Neural cell (in vitro differentiated cells): ENCODE measurements around the gene ADSS1. TPM values are rescaled to one million over a fixed set of nuclear protein-coding genes. Genes with fewer than 3 reads are reported as not detected.

Experiments
- H2AFZ ChIP-seq: fragments of 200-600, 300-800 bp; sonication (generic), shearing (Covaris generic); 2 replicates; pipeline ENCODE4 v1.6.0; 2014; ENCODE audit warnings: low read depth, mild to moderate bottlenecking, antibody characterized with exemption, low read length, moderate library complexity
- H3F3A ChIP-seq: fragments of 200-600 bp; shearing (Covaris generic); 2 replicates; pipeline ENCODE4 v1.6.1; 2016; ENCODE audit warnings: mild to moderate bottlenecking, moderate library complexity, mixed read lengths, antibody characterized with exemption, low read length; ENCODE audit not compliant: insufficient read depth, poor library complexity, severe bottlenecking
- H3K27ac ChIP-seq: fragments of 200-600, 300-800 bp; sonication (generic), shearing (Covaris generic); 2 replicates; pipeline ENCODE4 v1.5.1; 2014; ENCODE audit warnings: mild to moderate bottlenecking, low read length, moderate library complexity
- H3K27me3 ChIP-seq: fragments of 300-800, 200-600 bp; sonication (generic), shearing (Covaris generic); 2 replicates; pipeline ENCODE4 v1.6.0; 2014; ENCODE audit warnings: mild to moderate bottlenecking, low read depth, low read length, moderate library complexity; ENCODE audit not compliant: insufficient read depth
- H3K36me3 ChIP-seq: fragments of 300-800, 200-600 bp; sonication (generic), shearing (Covaris generic); 2 replicates; pipeline ENCODE4 v1.5.1; 2014; ENCODE audit warnings: mild to moderate bottlenecking, antibody characterized with exemption, low read length, moderate library complexity; ENCODE audit not compliant: insufficient read depth
- H3K4me2 ChIP-seq: fragments of 300-800, 200-600 bp; sonication (generic), shearing (Covaris generic); 2 replicates; pipeline ENCODE4 v1.6.0; 2014; ENCODE audit warnings: mild to moderate bottlenecking, low read length
- H3K4me3 ChIP-seq: fragments of 300-800, 200-600 bp; sonication (generic), shearing (Covaris generic); 2 replicates; pipeline ENCODE4 v1.5.1; 2014; ENCODE audit warnings: mild to moderate bottlenecking, low read length, moderate library complexity
- H3K79me2 ChIP-seq: fragments of 200-600 bp; shearing (Covaris generic); replicated peaks from 2 replicates; pipeline ENCODE4 v1.6.0; 2014; ENCODE audit warnings: mild to moderate bottlenecking, low read length, moderate library complexity; ENCODE audit not compliant: insufficient read depth
- H3K9ac ChIP-seq: fragments of 300-800, 200-600 bp; sonication (generic), shearing (Covaris generic); 2 replicates; pipeline ENCODE4 v1.6.1; 2016; ENCODE audit warnings: mild to moderate bottlenecking, low read length, mixed read lengths
- H3K9me2 ChIP-seq: fragments of 200-600 bp; shearing (Covaris generic); 2 replicates; pipeline ENCODE4 v1.6.1; 2016; ENCODE audit warnings: mild to moderate bottlenecking, low read length, mixed read lengths; ENCODE audit not compliant: insufficient read depth
- H3K9me3 ChIP-seq: fragments of 200-600, 300-800 bp; sonication (generic), shearing (Covaris generic); 2 replicates; pipeline ENCODE4 v1.6.1; 2016; ENCODE audit warnings: mild to moderate bottlenecking, mixed run types, low read length, moderate library complexity, mixed read lengths
- H4K20me1 ChIP-seq: fragments of 200-600 bp; shearing (Covaris generic); 2 replicates; pipeline ENCODE4 v1.6.1; 2016; ENCODE audit warnings: mild to moderate bottlenecking, mixed run types; ENCODE audit not compliant: insufficient read depth
- CTCF ChIP-seq: fragments of 450-650 bp; IDR thresholded peaks from 2 replicates; pipeline ENCODE4 v1.5.1; 2014; ENCODE audit warnings: antibody characterized with exemption, mild to moderate bottlenecking, moderate library complexity; ENCODE audit not compliant: poor library complexity, severe bottlenecking
- EP300 ChIP-seq: fragments of 450-650 bp; conservative IDR thresholded peaks from 2 replicates; pipeline ENCODE4 v1.6.1; 2014; ENCODE audit warnings: antibody characterized with exemption, mild to moderate bottlenecking, moderate library complexity; ENCODE audit not compliant: poor library complexity, severe bottlenecking
- EZH2 ChIP-seq: fragments of 200-600, 300-800 bp; shearing (Covaris generic), sonication (generic); IDR thresholded peaks from 2 replicates; pipeline ENCODE4 v1.6.1; 2014; ENCODE audit warnings: antibody characterized with exemption, low read length, borderline replicate concordance, mild to moderate bottlenecking; ENCODE audit not compliant: insufficient read depth, poor library complexity, severe bottlenecking
- MXI1 ChIP-seq: fragments of 450-650 bp; conservative IDR thresholded peaks from 2 replicates; pipeline ENCODE4 v1.6.1; 2014; ENCODE audit warnings: antibody characterized with exemption, mild to moderate bottlenecking; ENCODE audit not compliant: poor library complexity, severe bottlenecking
- POLR2AphosphoS5 ChIP-seq: IDR thresholded peaks from 2 replicates; pipeline ENCODE4 v1.6.1; 2012
- RAD21 ChIP-seq: fragments of 450-650 bp; conservative IDR thresholded peaks from 2 replicates; pipeline ENCODE4 v1.6.1; 2014; ENCODE audit warnings: antibody characterized with exemption, mild to moderate bottlenecking, moderate library complexity
- REST ChIP-seq: IDR thresholded peaks from 2 replicates; pipeline ENCODE4 v1.6.1; 2012; ENCODE audit warnings: borderline replicate concordance
- SMC3 ChIP-seq: fragments of 450-650 bp; conservative IDR thresholded peaks from 2 replicates; pipeline ENCODE4 v1.6.1; 2014; ENCODE audit warnings: antibody characterized with exemption, mild to moderate bottlenecking, moderate library complexity; ENCODE audit not compliant: poor library complexity
- TAF1 ChIP-seq: IDR thresholded peaks from 2 replicates; pipeline ENCODE4 v1.6.1; 2012; ENCODE audit warnings: low read depth
- polyA plus RNA-seq: library from polyadenylated mRNA; depleted of rRNA; stranded (reverse); fragments of >200 nt; gene quantifications from 2 replicates; pipeline ENCODE4 v1.2.3, GENCODE V29; 2014

Gene ADSS1
- polyA plus RNA-seq, 1 donor from 2014 or later: 4.3 TPM

GRCh38 chr14:104756477-104757237, 32.6 kb downstream of the ADSS1 start:
- Histone ChIP-seq H3F3A (no peaks in the 10 kb centered on the region), H3K79me2 (peaks cover 20% of the 10 kb centered on the region), H4K20me1 (no peaks in the 10 kb centered on the region), H2AFZ (no peak overlapping the region), H3K9ac (no peak overlapping the region), H3K27me3 (no peaks in the 10 kb centered on the region), H3K9me2 (no peaks in the 10 kb centered on the region), H3K4me3 (no peak overlapping the region), H3K4me2 (no peak overlapping the region), H3K9me3 (no peaks in the 10 kb centered on the region), H3K36me3 (no peaks in the 10 kb centered on the region), H3K27ac (no peak overlapping the region)
- TF ChIP-seq POLR2AphosphoS5: no peak

DNA sequence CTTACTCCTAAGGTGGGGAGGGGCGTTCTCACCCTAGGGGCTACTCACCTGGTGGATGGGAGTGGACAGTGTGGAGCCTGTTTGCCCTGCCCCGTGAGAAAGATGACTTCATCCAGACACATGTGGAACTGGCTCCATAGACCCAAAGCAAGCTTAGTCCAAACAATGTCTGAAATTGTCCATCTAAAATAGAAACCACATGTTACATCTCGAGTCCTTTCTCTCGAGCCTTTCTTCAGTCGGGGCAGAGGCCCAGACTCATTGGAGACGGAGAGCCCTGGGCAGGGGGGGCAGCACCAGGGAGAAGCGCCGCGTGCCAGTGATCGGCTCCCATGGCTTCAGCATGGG, 33.2 kb downstream of the ADSS1 start:
- no peaks in the 10 kb centered on the region for H3F3A ChIP-seq
- H3K36me3 ChIP-seq: no peaks in the 10 kb centered on the region
- TF ChIP-seq TAF1 (no peak), MXI1 (no peak), CTCF (no peak), SMC3 (no peak), REST (no peak), EP300 (no peak), EZH2 (no peak), RAD21 (no peak), POLR2AphosphoS5 (no peak)
- H3K9me3 ChIP-seq: no peaks in the 10 kb centered on the region
- peaks cover 20% of the 10 kb centered on the region for H3K79me2 ChIP-seq
- H3K9ac ChIP-seq: no peak overlapping the region
- H2AFZ ChIP-seq: no peak overlapping the region
- no peak overlapping the region for H3K4me2 ChIP-seq
- no peaks in the 10 kb centered on the region for H4K20me1 ChIP-seq
- no peaks in the 10 kb centered on the region for H3K27me3 ChIP-seq
- no peak overlapping the region for H3K27ac ChIP-seq
- H3K4me3 ChIP-seq: no peak overlapping the region
- H3K9me2 ChIP-seq: no peaks in the 10 kb centered on the region
